GM12872 (cell line): ENCODE data around the gene SLPI.

Source experiments
- CTCF ChIP-seq: IDR thresholded peaks from 3 replicates; pipeline ENCODE4 v1.5.1; 2011; ENCODE audit warnings: low read depth, mild to moderate bottlenecking, low read length, moderate library complexity; ENCODE audit not compliant: insufficient read depth

The SLPI gene

DNA sequence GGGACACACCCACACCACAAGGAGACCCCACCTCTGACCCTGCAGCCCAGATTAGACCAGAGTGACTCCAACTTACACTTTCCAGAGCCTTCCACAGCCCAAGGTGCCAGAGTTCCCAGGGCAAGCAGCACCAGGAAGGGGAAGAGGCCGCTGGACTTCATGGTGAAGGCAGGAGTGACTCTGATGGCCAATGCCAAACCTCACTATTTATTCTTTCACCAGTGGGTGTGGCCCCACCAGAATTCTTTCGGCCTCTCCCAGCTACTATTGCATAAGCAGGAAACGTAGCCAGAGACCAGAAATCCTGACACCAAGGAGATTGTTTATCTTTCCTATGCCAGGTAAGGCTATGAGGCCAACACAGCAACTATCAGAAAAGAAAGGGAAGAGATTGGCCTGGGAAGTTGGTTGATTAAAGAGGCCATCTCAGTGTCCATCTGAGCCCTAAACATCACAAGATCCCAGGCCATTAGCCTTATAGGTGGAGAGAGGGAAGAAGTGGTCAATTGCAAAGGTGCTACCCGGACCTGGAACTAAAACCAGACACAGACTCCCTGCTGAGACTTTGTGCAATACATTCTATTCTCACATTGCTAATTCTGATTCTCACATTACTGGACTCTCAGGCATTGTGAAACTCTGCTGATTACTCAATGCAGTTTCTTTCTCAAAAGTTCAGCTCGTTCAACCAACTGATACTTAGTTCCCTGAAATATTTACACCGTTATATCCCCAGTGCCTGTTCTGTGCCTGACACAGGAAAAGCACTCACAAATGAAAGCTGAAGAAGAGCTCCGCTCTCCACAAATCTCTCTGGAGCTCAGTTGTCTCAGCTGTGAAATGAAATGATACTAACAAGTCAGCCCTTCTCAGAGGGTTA lies at the start of gene SLPI:
Gene SLPI (minus strand): TSS at position 182 of the 880 bp plus-strand sequence. CDS start 21 bp downstream, at position 161.
- no peak for TF ChIP-seq CTCF

DNA sequence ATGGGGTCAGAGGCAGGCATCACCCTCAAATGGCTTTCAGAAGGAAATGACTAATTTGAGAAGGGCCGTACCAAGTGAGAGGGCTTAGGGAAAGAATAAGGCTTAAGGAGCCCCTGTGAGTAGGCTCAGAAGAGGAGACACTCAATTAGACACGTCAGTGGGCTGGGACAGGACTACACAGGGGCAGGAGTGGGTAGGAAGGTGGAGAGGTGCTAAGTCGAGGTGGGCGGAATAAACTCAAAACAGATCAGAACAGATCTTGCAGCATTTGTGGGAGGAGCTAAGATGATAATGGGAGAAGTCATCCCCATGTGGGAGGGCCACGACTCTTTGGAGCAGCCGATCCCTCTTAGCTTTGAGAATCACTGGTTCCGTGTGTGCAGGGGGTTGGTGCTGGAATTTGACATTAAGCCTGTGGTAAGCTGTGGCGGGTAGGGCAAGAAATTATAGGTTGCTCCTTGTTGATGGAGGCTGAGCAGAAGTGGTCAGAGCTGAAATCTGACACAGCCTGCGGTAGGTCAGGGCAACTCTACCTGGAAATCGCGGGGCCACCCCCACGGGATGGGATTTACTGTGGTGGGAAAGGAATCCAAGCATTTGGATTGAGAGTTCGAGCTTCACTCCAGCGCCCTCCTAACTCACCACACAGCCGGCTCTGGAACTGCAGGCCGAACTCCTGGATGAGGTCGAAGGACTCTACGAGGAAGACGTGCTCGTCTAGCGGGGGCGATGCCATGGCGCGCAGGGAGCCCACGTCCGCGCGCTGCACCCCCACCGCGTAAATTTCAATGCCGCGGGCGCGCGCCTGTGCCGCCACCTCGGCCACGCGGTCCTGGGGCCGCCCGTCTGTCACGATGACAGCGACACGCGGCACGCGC lies 49.5 kb upstream of the SLPI start:
- no peak for TF ChIP-seq CTCF

DNA sequence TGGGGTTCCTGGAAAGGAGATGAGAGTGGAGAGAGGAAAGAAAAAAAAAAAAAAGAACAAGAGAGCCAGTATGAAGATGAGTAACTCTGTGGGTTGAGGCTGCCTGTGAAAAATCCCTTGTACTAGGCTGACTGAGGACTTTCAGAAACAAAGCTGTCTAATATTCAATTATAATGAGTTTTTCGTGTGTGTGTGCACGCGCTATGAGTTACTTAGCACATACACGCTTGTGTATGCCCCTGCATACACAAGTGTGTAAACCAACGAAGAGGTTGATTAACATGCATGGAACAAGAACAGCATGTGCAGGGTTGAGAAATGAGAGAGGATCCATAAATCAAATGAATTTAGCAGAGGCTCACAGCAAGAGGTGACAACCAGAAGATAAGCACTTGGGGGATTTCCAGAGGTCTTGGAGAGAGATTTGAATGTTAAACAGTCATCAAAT lies 47.5 kb upstream of the SLPI start:
- no peak for TF ChIP-seq CTCF

GRCh38 chr20:45300961-45301360 lies 46.6 kb upstream of the SLPI start:
- peak; percentile 76 for TF ChIP-seq CTCF

DNA sequence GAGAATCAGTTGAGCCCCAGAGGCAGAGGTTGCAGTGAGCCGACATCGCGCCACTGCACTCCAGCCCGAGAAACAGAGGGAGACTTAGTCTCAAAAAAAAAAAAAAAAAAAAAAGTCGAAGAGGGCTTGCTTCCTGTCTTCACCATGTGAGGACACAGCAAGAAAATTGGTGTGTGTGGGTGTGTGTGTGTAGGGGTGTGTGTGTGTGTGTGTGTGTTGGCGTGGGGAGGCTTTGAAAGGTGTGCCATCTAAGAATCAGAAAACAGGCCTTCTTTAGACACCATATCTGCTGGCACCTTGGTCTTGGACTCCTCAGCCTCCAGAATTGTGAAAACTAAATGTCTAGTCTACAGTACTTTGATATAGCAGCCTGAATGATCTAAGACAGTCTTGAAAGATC lies 45.4 kb upstream of the SLPI start:
- TF ChIP-seq CTCF: no peak

DNA sequence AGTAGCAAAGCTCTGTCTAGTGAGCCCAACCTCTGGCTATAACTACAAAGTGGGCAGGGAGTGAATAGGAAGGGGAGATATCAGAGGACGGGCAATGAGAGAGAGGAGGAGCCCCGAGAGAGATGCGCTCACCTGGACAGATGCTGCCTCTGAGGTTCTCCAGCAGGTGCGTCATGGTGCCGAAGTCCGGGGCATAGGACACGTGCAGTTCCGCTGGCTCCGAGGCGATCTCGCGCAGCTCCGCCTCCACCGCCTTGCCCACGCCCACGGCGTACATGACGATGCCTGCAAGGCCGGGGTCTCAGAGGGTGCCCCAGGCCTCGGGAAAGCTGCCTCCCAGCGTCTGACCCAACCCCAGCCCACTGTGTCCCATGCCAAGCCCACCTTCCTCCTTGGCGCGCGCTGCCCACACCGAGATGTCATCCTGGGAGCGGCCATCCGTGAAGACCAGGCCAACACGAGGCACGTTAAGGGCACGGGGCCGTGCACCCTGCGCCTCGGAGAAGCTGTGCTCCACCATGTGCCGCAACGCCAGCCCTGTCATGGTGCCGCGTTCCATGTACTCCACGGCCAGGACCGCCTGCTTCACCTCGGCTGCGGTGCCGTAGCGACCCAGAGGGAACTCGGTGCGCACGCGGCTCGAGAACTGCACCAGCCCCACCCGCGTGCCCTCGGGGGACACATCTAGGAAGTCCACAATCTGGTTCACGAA lies 43.6 kb upstream of the SLPI start:
- no peak for TF ChIP-seq CTCF

DNA sequence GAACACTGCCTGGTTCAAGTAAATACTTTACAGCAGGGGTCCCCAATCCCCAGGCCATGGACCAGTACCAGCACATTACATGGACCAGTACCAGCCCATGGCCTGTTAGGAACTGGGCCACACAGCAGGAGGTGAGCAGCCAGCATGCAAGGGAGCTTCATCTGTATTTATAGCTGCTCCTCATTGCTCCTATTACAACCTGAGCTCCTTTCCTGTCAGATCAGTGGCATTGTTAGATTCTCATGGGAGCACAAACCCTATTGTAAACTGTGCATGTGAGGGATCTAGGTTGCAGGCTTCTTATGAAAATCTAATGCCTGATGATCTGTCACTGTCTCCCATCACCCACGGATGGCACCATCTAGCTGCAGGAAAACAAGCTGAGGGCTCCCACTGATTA lies 40.3 kb upstream of the SLPI start:
- no peak for TF ChIP-seq CTCF
